ENCODE measurements around the gene EPS8. TPM values are rescaled to one million over a fixed set of nuclear protein-coding genes. Genes with fewer than 3 reads are reported as not detected.

EPS8 gene
- polyA plus RNA-seq, 1 of the 3 experiments (the other 2 are of a cell fraction) = 19.8 TPM

GRCh38 chr12:15688202-15688736, 100.9 kb downstream of the EPS8 start (continued):
- TF ChIP-seq SIN3A (IDR thresholded peaks at IDR 0.05; ENCODE audit: borderline replicate concordance, low read depth, low read length) = no peak
- TF ChIP-seq RXRA (IDR thresholded peaks at IDR 0.05; ENCODE audit: borderline replicate concordance, low read depth) = no peak
- TF ChIP-seq TEAD4 (IDR thresholded peaks at IDR 0.05; ENCODE audit: borderline replicate concordance, insufficient read depth) = no peak
- TF ChIP-seq EP300 (IDR thresholded peaks at IDR 0.05; ENCODE audit: borderline replicate concordance in 1 of 2, low read depth in 1 of 2, low read length in 1 of 2) = no peak
- TF ChIP-seq SMC3 (IDR thresholded peaks at IDR 0.05; ENCODE audit: low read depth, low read length) = no peak
- no peak for TF ChIP-seq RCOR1 (IDR thresholded peaks at IDR 0.05; ENCODE audit: low read length)

- ChIA-PET CTCF (no interaction called here), POLR2A (no interaction called here)
- Histone ChIP-seq H3K4me3 (ENCODE audit: low read depth in 2 of 2, low read length in 1 of 2) (no peak overlapping the region), H3K4me2 (no peak overlapping the region), H3K4me1 (ENCODE audit: control insufficient read depth in 1 of 2, insufficient read depth in 2 of 2, low read depth in 1 of 2, low read length in 1 of 2) (peaks cover 0 to 12% of the 10 kb centered on the region in 2 experiments; a peak in 2 of 4 replicates), H2AFZ (ENCODE audit: low read depth) (no peak overlapping the region), H3F3A (replicated peaks; ENCODE audit: insufficient read depth) (peaks cover 23% of the 10 kb centered on the region), H3K79me2 (ENCODE audit: insufficient read depth) (peaks cover 47% of the 10 kb centered on the region), H3K27ac (ENCODE audit: low read depth in 2 of 2, low read length in 1 of 2) (no peak overlapping the region), H4K20me1 (ENCODE audit: insufficient read depth) (no peaks in the 10 kb centered on the region), H3K36me3 (replicated peaks in 1 of 2; ENCODE audit: control insufficient read depth in 1 of 2, insufficient read depth in 2 of 2, low read length in 1 of 2) (no peaks in the 10 kb centered on the region), H3K27me3 (ENCODE audit: insufficient read depth) (no peaks in the 10 kb centered on the region), H3K9me3 (no peaks in the 10 kb centered on the region), H3K9ac (no peak overlapping the region), H3K9me2 (no peaks in the 10 kb centered on the region; the same call in 1 of the 2 replicates)
- TF ChIP-seq MEF2A (IDR thresholded peaks at IDR 0.05; ENCODE audit: borderline replicate concordance, low read depth) (no peak), TAF1 (IDR thresholded peaks at IDR 0.05; ENCODE audit: borderline replicate concordance, low read depth, low read length) (no peak), CTCF (IDR thresholded peaks at IDR 0.05) (no peak), EZH2phosphoT487 (IDR thresholded peaks at IDR 0.05; ENCODE audit: borderline replicate concordance, low read depth) (no peak), USF2 (IDR thresholded peaks at IDR 0.05; ENCODE audit: borderline replicate concordance, low read depth, low read length) (no peak), ELF1 (IDR thresholded peaks at IDR 0.05) (no peak), FOXM1 (IDR thresholded peaks at IDR 0.05; ENCODE audit: low read depth) (no peak), NRF1 (IDR thresholded peaks at IDR 0.05; ENCODE audit: low read depth, low read length) (no peak), ZBTB33 (IDR thresholded peaks at IDR 0.05; ENCODE audit: borderline replicate concordance, low read depth) (no peak), MAX (IDR thresholded peaks at IDR 0.05; ENCODE audit: low read depth) (no peak), SIN3A (IDR thresholded peaks at IDR 0.05; ENCODE audit: borderline replicate concordance, low read depth, low read length) (no peak), TEAD4 (IDR thresholded peaks at IDR 0.05; ENCODE audit: borderline replicate concordance, insufficient read depth) (no peak), GATA2 (CRISPR knock-in tag; IDR thresholded peaks at IDR 0.05) (no peak), PBX3 (IDR thresholded peaks at IDR 0.05) (no peak), IRF3 (IDR thresholded peaks at IDR 0.05; ENCODE audit: low read depth, low read length) (no peak), FOXJ3 (CRISPR knock-in tag; IDR thresholded peaks at IDR 0.05) (no peak), SMC3 (IDR thresholded peaks at IDR 0.05; ENCODE audit: low read depth, low read length) (no peak), YY1 (IDR thresholded peaks at IDR 0.05; ENCODE audit: low read depth) (no peak), JUND (IDR thresholded peaks at IDR 0.05) (no peak), RFX5 (IDR thresholded peaks at IDR 0.05; ENCODE audit: low read length) (no peak)
- DNase-seq = no peak
These were observed 101.6 kb downstream of the EPS8 start for GRCh38 chr12:15687583-15687982.

Measured in SK-N-SH (cell line).